B cell (primary cell): Measurements from ENCODE around the gene HNRNPC. TPM values are rescaled to one million over a fixed set of nuclear protein-coding genes. Genes with fewer than 3 reads are reported as not detected.

Experiments
- ATAC-seq: fragments of 200-7000 bp; cut with Tn5 transposase; one replicate; pipeline ENCODE4 v1.10.0; 2021; ENCODE audit warnings: low read depth, mild to moderate bottlenecking, moderate number of reproducible peaks, moderate library complexity
- CTCF ChIA-PET: fragments of 350-600 bp; sonication (Branson Sonifier 250); formaldehyde crosslinking; loops from one replicate; lab custom pipeline; 2021; ENCODE audit warnings: antibody characterized with exemption, inconsistent platforms; lab: Charles Lee
- POLR2A ChIA-PET: fragments of 350-600 bp; sonication (Branson Sonifier 250); formaldehyde crosslinking; loops from one replicate; lab custom pipeline; 2021; ENCODE audit warnings: antibody characterized with exemption; lab: Charles Lee
- DNase-seq: peaks from one replicate; pipeline ENCODE4 v3.0.0; 2013
- H2AFZ ChIP-seq: 2 replicates; pipeline ENCODE4 v1.6.1; 2012; ENCODE audit warnings: mild to moderate bottlenecking, low read depth, low read length; ENCODE audit not compliant: insufficient read depth, poor library complexity, severe bottlenecking
- H3K27ac ChIP-seq, 2 donors: 1 replicate in 1 of 2; 2 replicates in 1 of 2; pipeline ENCODE4 v1.5.1; 2012 to 2013; ENCODE audit warnings: low read length in 2 of 2, mild to moderate bottlenecking in 2 of 2, moderate library complexity in 1 of 2
- H3K27me3 ChIP-seq, 4 experiments: fragments of 200-600 bp in 1 of 4; sonication (generic) in 1 of 4; replicated peaks in 1 of 4; 1 replicate in 2 of 4; 2 replicates in 2 of 4; pipeline versions ENCODE4 v1.6.1 to v1.7.0; 2013 to 2016; ENCODE audit warnings: low read length in 3 of 4, mild to moderate bottlenecking in 2 of 4, mixed read lengths in 1 of 4, moderate library complexity in 1 of 4; ENCODE audit not compliant: insufficient read depth in 4 of 4, control insufficient read depth in 3 of 4; ENCODE audit errors: control extremely low read depth in 1 of 4
- H3K36me3 ChIP-seq, 2 experiments: replicated peaks in 1 of 2; 1 replicate in 1 of 2; 2 replicates in 1 of 2; pipeline versions ENCODE4 v1.6.1 to v1.7.1; 2013; ENCODE audit warnings: low read length in 1 of 2; ENCODE audit not compliant: insufficient read depth in 2 of 2, control insufficient read depth in 1 of 2; ENCODE audit errors: control extremely low read depth in 1 of 2, extremely low read depth in 1 of 2
- H3K4me1 ChIP-seq, 2 donors: fragments of 200-600 bp in 1 of 2; sonication (generic) in 1 of 2; 1 replicate in 1 of 2; 2 replicates in 1 of 2; pipeline versions ENCODE4 v1.5.1 to v1.6.1; 2013 to 2017; ENCODE audit warnings: low read length in 2 of 2; ENCODE audit not compliant: control insufficient read depth in 2 of 2, insufficient read depth in 2 of 2
- H3K4me2 ChIP-seq: replicated peaks from 2 replicates; pipeline ENCODE3; 2012; ENCODE audit warnings: mild to moderate bottlenecking, low read depth, low read length; ENCODE audit not compliant: poor library complexity, severe bottlenecking
- H3K4me3 ChIP-seq, 5 experiments: fragments of 200-600 bp in 1 of 5; sonication (generic) in 1 of 5; 1 replicate in 3 of 5; 2 replicates in 2 of 5; pipeline versions ENCODE4 v1.5.1 to v1.7.0; 2011 to 2016; ENCODE audit warnings: low read length in 4 of 5, mild to moderate bottlenecking in 4 of 5, low read depth in 2 of 5, control low read depth in 1 of 5, moderate library complexity in 1 of 5; ENCODE audit not compliant: insufficient read depth in 1 of 5; ENCODE audit errors: control extremely low read depth in 1 of 5, extremely low read depth in 1 of 5
- H3K79me2 ChIP-seq: fragments of 200-600 bp; sonication (generic); one replicate; pipeline ENCODE4 v1.6.0; 2016; ENCODE audit warnings: low read length; ENCODE audit not compliant: control insufficient read depth, insufficient read depth
- H3K9ac ChIP-seq: fragments of 200-600 bp; sonication (generic); 2 replicates; pipeline ENCODE4 v1.6.1; 2017; ENCODE audit warnings: mild to moderate bottlenecking, low read length, moderate library complexity
- H3K9me3 ChIP-seq, 3 donors: one replicate each; pipeline versions ENCODE4 v1.6.1 to v1.7.1; 2013; ENCODE audit warnings: low read length in 2 of 3; ENCODE audit not compliant: control insufficient read depth in 2 of 3, insufficient read depth in 1 of 3; ENCODE audit errors: control extremely low read depth in 1 of 3
- H4K20me1 ChIP-seq: 2 replicates; pipeline ENCODE4 v1.6.0; 2012; ENCODE audit warnings: mild to moderate bottlenecking, low read length; ENCODE audit not compliant: insufficient read depth, control insufficient read depth, poor library complexity, severe bottlenecking
- H3K27ac Mint-ChIP-seq: one replicate; pipeline ENCODE4 v1.8.0; 2021; ENCODE audit warnings: mixed read lengths
- H3K27me3 Mint-ChIP-seq: one replicate; pipeline ENCODE4 v1.8.0; 2021; ENCODE audit warnings: mixed read lengths
- H3K4me1 Mint-ChIP-seq: one replicate; pipeline ENCODE4 v1.8.0; 2021; ENCODE audit warnings: mixed read lengths
- H3K4me3 Mint-ChIP-seq: one replicate; pipeline ENCODE4 v1.8.0; 2021; ENCODE audit warnings: mixed read lengths
- H3K9me3 Mint-ChIP-seq: one replicate; pipeline ENCODE4 v1.8.0; 2022; ENCODE audit warnings: mixed read lengths; ENCODE audit not compliant: insufficient read depth
- CTCF ChIP-seq: fragments of 200-600 bp; IDR thresholded peaks from one replicate; pipeline ENCODE4 v1.8.0; 2022; ENCODE audit warnings: antibody characterized with exemption, mild to moderate bottlenecking
- EZH2 ChIP-seq: IDR thresholded peaks from 2 replicates; pipeline ENCODE4 v1.6.1; 2012; ENCODE audit warnings: borderline replicate concordance, low read depth, mild to moderate bottlenecking, moderate library complexity, low read length; ENCODE audit not compliant: insufficient read depth, poor library complexity, severe bottlenecking
- WGBS: methylation state at CpG from one replicate; pipeline ENCODE4 v1.1.5; 2013; ENCODE audit warnings: missing lambda C conversion rate; ENCODE audit not compliant: insufficient coverage; 5-methylcytosine and 5-hydroxymethylcytosine counted together
- intact Hi-C: fragments of 100-400 bp; cut with micrococcal nuclease; formaldehyde crosslinking; loops from one replicate; pipeline ENCODE4 v1.10.0; 2022
- polyA plus RNA-seq: library from polyadenylated mRNA; depleted of rRNA; stranded (reverse); fragments of >200 nt; gene quantifications from 2 replicates; pipeline ENCODE4 v1.2.3, GENCODE V29; 2012
- total RNA-seq, 2 donors: library from RNA; stranded (reverse); fragments of 120-200 nt in 1 of 2; gene quantifications; 1 replicate in 1 of 2; 2 replicates in 1 of 2; pipeline versions ENCODE4 v1.2.3 to v1.2.4, GENCODE V29; 2013 to 2022

The HNRNPC gene
- total and polyA plus RNA-seq, 2 donors (not counting 1 experiment from before 2014, with no cell fraction given) = 358 to 497 TPM

DNA sequence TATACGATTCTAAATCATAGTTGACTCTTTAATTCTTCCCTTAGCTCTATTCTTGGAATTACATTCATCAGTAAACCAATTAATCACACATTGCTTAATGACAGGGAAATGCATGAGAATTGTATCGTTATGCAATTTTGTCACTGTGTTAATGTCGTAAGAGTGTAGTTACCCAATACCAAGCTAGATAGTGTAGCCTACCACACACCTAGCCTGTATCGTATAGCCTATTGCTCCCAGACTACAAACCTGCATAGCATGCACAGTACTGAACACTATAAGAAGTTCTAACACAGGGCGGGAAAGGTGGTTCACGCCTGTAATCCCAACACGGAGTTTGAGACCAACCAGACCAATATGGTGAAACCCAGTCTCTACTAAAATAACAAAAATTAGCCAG lies 24.7 kb downstream of the HNRNPC start:
- Histone ChIP-seq H3K36me3 (peaks cover 11 to 43% of the 10 kb centered on the region in 2 experiments), H3K4me3 (no peak overlapping the region), H3K27me3 (no peaks in the 10 kb centered on the region), H3K9me3 (no peaks in the 10 kb centered on the region), H2AFZ (no peak overlapping the region), H3K79me2 (peaks cover 99% of the 10 kb centered on the region), H4K20me1 (peaks cover 67% of the 10 kb centered on the region), H3K4me1 (no peaks in the 10 kb centered on the region), H3K27ac (no peak overlapping the region), H3K4me2 (no peak overlapping the region), H3K9ac (no peak overlapping the region)
- ATAC-seq (no peak), DNase-seq (no peak)
- TF ChIP-seq EZH2 (no peak), CTCF (no peak)
- WGBS = 100% methylated on average over 3 of the region's 7 CpGs
- Mint-ChIP-seq H3K27me3 (no peaks in the 10 kb centered on the region), H3K4me1 (peaks cover 34% of the 10 kb centered on the region), H3K27ac (no peak overlapping the region), H3K4me3 (no peak overlapping the region), H3K9me3 (no peaks in the 10 kb centered on the region)
- POLR2A ChIA-PET = no interaction called here
- CTCF ChIA-PET = no interaction called here
- intact Hi-C loops = loop anchor here (5.0 kb wide), 1 partner anchor 153 kb away; no protein-coding TSS in a partner anchor

- TF ChIP-seq EZH2 (no peak), CTCF (peak; percentile 74)
- DNase-seq (peak; percentile 58), ATAC-seq (no peak)
- no peaks in the 10 kb centered on the region for H3K9me3 ChIP-seq
- intact Hi-C loops = loop anchor here (1.0 to 5.0 kb wide), 3 partner anchors 143 to 315 kb away; partner anchors contain the start of gene SUPT16H
- Mint-ChIP-seq H3K4me1 (peaks cover 36% of the 10 kb centered on the region), H3K27me3 (no peaks in the 10 kb centered on the region), H3K9me3 (no peaks in the 10 kb centered on the region), H3K4me3 (no peak overlapping the region), H3K27ac (peak overlapping the region; percentile 0)
- POLR2A ChIA-PET = no interaction called here
- no peak overlapping the region for H3K9ac ChIP-seq
- CTCF ChIA-PET = interaction anchor here (0.6 to 1.7 kb wide), 7 partner anchors 10 to 731 kb away, joined by 3 to 5 read pairs (median 3); no protein-coding TSS in a partner anchor
- peaks cover 69% of the 10 kb centered on the region for H4K20me1 ChIP-seq
- peaks cover 14 to 50% of the 10 kb centered on the region in 2 experiments for H3K36me3 ChIP-seq
- H3K4me2 ChIP-seq = no peak overlapping the region
- no peak overlapping the region for H3K4me3 ChIP-seq
- peaks cover 99% of the 10 kb centered on the region for H3K79me2 ChIP-seq
- H3K27ac ChIP-seq = peak overlapping the region in 1 of 2 donors; percentile 10
- peaks cover 0 to 5% of the 10 kb centered on the region in 2 donors for H3K4me1 ChIP-seq
- no peak overlapping the region for H2AFZ ChIP-seq
- no peaks in the 10 kb centered on the region for H3K27me3 ChIP-seq
- 100% methylated on average over 1 of the region's 1 CpG for WGBS
Observed at GRCh38 chr14:21241218-21241819, 27.9 kb downstream of the HNRNPC start.
